ENCODE measurements around the gene ZFP37. TPM values are rescaled to one million over a fixed set of nuclear protein-coding genes. Genes with fewer than 3 reads are reported as not detected.

Gene ZFP37
- total RNA-seq: 1.3 and 4.6 TPM in 2 replicates

GRCh38 chr9:113056191-113057106 is at the start of gene ZFP37:
Gene ZFP37, minus strand, starts transcription at chr9:113056724. Its CDS starts 36 bp downstream, at chr9:113056688.

DNA sequence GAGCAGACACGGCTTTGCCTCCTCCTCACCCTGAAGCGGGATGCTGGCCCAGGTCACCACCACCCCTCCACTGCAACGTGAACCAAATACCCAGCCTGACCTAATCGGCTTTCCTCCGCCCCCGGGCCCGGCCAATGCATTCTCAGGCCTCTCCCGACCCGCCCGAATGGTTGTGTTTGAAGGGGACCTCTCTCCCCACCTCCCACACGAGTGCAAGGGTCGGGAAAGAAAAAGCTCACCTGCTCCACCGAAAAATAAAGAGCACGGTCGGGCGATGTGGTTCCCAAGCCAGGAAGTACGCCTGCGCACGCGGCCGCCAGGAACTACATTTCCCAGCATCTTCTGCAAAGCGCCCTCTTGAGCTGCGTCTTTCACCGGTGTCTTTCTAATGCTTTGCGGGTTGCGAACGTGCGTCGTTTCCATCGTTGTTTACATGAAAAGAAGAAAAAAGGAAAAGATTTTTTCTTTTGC is 44.6 kb downstream of the ZFP37 start, which contains the start of gene ZNF883:
TSS of gene ZNF883 (minus strand) at position 282 of the 471 bp plus-strand sequence.

Other genes with a start within 250 kb of the ZFP37 start
- gene SLC46A2, start 165.8 kb downstream of the ZFP37 start, total RNA-seq: not detected in 2 replicates
- gene ZNF883, start 44.5 kb downstream of the ZFP37 start, total RNA-seq: 1.5 and 2.7 TPM in 2 replicates
- 4.4 and 4.9 TPM in 2 replicates for gene SLC31A2, start 94.3 kb upstream of the ZFP37 start, total RNA-seq
- gene FKBP15, start 164.6 kb upstream of the ZFP37 start, total RNA-seq: 10.1 and 14.0 TPM in 2 replicates
- 29.2 and 37.2 TPM in 2 replicates for gene SLC31A1, start 164.8 kb upstream of the ZFP37 start, total RNA-seq
- gene CDC26, start 218.8 kb upstream of the ZFP37 start, total RNA-seq: 29.9 and 30.5 TPM in 2 replicates
- 25.1 and 27.9 TPM in 2 replicates for gene PRPF4, start 218.9 kb upstream of the ZFP37 start, total RNA-seq
- gene RNF183, start 246.7 kb upstream of the ZFP37 start, total RNA-seq: not detected in 2 replicates

Measured in epithelial cell of alveolus of lung (primary cell).